Activated CD4-positive, alpha-beta T cell treated with anti-CD3 and anti-CD28 coated beads, Interleukin-2, amount 50 U/mL, for 24 hours (primary cell): ENCODE data around the gene MTMR4.
"Not testable (repeated sequence)": the region's sequence is repeated elsewhere in the genome, so short reads cannot be mapped to it uniquely, and the experiment has no call there.

Source experiments
- DNase-seq, 2 donors: peaks; one replicate each; pipeline ENCODE4 v3.0.0-alpha.2; 2020; ENCODE audit warnings: low read depth in 1 of 2, low spot score in 1 of 2

MTMR4 gene

GRCh38 chr17:58493506-58493905 is 20.9 kb downstream of the MTMR4 start:
- no peak for DNase-seq

GRCh38 chr17:58492238-58493121 is 22.0 kb downstream of the MTMR4 start:
- DNase-seq = no peak

DNA sequence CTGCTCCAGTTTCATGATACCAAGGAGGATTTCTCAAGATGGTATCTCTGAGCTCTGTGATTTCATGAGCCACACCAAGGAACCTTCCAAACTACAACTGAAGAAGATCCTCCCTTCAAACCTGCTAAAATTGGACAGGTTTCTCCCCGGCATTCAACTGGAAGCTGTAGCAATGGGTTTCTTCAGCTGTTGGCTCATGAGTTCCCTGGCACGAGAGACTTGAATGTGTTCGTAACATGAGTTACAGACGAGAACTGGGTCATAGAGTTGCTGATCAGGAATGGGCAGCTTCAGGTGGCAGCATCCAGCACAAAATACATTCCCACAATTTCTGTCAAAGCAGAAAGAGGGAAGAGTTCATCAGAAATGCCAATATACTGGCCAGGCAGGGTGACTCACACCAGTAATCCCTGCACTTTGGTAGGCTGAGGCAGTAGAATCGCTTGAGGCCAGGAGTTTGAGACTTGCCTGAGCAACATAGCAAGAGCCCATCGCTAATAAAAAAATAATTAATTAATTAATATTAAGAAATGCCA is 22.9 kb downstream of the MTMR4 start:
- no peak for DNase-seq

- no peak for DNase-seq
Measured at GRCh38 chr17:58488428-58488890, 26.0 kb downstream of the MTMR4 start.

DNA sequence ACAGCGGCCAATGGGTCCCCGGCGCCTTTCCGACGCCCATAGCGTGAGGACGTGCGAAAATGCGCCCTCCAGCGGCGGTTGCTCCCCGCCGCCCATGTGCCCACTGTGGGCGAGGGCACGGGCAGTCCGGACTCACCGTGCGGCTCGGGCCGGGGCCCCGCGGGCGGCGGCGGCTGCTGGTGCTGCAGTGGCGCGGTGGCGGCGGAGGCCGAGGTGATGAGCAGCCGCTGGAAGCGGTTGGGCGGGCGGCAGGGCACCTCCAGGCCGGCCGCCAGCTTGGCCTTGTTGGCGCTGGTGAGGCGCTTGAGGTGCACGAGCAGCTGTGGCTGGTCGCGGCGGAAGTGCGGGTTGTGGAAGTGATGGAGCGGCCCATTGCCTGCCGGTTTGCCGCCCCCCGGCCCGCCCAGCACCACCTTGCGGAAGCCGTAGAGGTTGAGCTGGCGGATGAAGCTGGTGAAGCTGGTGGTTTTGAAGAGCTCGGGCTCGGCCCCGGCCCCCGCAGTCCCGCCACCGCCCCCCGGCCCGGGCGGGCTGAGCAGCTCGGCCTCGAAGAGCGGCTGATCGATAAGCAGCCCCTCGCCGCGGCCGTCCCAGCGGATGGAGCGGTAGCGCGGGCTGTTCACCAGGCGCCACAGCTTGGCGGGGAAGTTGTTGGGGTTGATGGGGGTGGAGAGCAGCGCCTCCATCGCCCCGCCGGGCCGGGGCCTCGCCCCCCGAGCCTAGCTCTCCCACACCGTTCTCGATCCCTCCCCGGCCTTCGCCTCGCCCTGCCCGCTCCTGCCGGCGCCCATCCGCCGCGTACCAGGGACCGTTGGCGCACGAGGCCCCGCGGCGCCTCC is 26.6 kb downstream of the MTMR4 start, which contains the start of gene HSF5:
Gene HSF5 (minus strand): TSS at position 820 of the 839 bp plus-strand sequence. CDS start 134 bp downstream, at position 686.
- DNase-seq = peak; percentile 48 to 58

DNA sequence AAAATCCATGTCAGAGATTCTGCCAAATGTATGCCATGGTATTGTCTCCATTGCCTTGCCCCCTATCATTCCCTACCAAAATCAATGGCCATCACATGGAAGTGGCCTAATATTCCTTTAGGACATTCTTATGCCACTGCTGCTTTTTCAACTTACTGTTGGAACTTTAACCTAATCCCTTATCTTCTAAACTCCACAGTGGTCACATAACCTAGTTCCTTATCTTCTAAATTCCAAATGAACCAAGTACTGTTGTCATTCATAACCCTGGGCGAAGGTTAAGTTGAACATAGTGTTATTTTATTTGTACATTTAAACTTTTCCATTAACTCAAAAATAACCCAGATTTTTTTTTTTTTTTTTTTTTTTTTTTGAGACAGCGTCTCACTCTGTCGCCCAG is 29.8 kb downstream of the MTMR4 start:
- DNase-seq = no peak

DNA sequence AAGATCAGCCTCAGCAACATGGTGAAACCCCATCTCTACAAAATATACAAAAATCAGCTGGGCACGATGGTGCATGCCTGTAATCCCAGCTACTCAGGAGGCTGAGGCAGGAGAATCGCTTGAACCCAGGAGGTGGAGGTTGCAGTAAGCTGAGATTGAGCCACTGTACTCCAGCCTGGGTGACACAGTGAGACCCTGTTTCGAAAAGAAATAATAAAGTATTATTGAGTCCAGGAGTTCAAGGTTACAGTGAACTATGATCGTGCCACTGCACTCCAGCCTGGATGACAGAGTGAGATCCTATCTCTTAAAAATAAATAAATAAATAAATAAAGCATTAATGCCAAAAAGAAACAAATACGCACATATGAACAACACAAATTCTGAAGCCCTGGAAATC is 32.6 kb downstream of the MTMR4 start:
- not testable (repeated sequence) for DNase-seq

GRCh38 chr17:58480090-58480489 is 34.3 kb downstream of the MTMR4 start:
- no peak for DNase-seq

GRCh38 chr17:58476812-58477211 is 37.6 kb downstream of the MTMR4 start:
- DNase-seq = no peak

DNA sequence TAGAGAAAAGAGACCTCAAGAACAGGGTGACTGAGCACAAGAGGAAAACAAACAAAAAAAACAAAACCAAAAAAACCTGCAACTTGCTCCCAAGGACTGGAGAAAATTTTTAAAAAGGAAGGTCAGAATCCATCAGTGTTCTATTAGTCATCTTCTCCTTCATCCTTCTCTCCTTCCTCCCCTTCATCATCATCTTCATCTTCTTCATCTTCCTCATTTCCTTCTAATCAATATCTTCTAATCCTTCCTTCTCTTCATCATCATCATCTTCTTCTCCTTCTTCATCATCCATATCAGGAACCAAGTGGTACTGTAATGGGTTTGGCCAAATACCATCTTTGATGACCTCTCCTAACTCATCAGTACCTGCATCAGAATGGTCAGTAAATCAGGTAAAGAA is 38.5 kb downstream of the MTMR4 start:
- DNase-seq = no peak

- DNase-seq = no peak
Measured at GRCh38 chr17:58470356-58470755, 44.1 kb downstream of the MTMR4 start.

- no peak for DNase-seq
Measured at GRCh38 chr17:58468944-58469343, 45.5 kb downstream of the MTMR4 start.

GRCh38 chr17:58455491-58455890 is 58.9 kb downstream of the MTMR4 start:
- DNase-seq = no peak

DNA sequence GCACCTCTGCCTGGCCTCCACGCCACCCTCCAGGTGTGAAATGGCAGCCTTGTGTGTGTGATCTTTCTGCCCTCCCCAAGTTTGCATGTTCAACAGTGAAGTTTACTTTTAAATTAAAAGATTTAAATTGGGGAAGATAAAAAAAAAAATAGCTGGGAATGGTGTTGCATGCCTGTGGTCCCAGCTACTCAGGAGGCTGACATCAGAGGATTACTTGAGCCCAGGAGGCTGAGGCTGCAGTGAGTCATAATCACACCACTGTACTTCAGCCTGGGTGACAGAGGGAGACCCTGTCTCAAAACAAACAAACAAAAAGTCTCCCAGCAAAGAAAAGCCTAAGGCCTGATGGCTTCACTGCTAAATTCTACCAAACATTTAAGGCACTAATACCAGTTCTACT is 61.7 kb downstream of the MTMR4 start:
- no peak for DNase-seq

DNA sequence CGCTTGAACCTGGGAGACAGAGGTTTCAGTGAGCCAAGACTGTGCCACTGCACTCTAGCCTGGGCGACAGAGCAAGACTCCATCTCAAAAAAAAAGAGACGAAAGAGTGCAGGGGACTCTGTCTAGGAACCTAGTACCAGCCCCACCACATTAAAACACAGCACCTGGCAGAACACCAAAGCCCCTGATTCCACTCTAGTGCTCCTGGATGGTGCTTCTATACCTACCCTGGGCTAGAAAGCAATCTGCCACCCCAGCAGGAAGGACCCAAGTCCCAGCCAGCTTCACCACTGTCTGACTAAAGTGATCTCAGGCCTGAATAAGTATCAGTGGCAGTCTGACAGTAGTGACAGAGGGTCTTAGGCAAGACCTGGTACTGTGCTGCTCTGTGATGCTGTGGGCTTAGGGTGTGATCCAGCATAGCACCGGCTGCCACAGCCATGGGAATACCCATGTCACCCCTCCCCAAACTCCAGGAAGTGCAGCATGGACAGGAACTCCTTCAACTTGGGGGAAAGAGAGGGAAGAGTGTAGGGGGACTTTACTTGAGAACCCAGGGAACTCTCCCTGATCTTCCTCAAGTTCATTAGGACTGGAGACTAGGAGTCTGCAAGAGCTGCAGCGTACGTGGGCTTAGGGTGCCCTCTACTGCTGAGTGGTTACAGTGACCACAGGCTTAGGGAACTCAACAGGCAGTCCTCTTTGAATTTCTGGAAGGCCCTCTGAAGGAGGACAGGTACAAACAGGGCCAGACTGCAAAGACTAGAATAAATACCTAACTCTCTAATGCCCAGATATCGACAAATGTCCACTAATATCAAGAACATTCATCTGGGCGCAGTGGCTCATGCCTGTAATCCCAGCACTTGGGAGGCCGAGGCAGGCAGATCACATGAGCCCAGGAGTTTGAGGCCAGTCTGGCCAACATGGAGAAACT is 67.1 kb downstream of the MTMR4 start:
- peak; percentile 11 to 62 for DNase-seq

DNA sequence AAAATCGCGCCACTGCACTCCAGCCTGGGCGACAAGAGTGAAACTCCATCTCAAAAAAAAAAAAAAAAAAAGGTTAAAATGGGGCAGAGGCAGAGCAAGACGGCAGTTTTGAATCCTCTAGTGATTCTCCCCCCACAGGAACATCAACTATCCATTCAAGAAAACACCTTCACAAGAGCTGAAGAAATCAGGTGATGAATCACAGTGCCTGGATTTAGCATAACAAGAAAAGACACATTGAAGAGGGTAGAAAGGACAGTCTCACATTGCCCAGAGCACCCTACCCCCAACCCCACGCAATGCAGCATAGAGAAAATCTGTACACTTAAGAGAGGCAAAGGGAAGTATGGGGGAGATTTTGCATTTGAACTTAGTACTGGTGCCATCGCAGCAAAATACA is 68.4 kb downstream of the MTMR4 start:
- DNase-seq = no peak
